ENCODE results near the gene CIRBP. TPM values are rescaled to one million over a fixed set of nuclear protein-coding genes. Genes with fewer than 3 reads are reported as not detected.

The CIRBP gene
- total RNA-seq, 3 donors from 2014 or later = 281 to 507 (median 300) TPM

- TF ChIP-seq, protein P1, sequence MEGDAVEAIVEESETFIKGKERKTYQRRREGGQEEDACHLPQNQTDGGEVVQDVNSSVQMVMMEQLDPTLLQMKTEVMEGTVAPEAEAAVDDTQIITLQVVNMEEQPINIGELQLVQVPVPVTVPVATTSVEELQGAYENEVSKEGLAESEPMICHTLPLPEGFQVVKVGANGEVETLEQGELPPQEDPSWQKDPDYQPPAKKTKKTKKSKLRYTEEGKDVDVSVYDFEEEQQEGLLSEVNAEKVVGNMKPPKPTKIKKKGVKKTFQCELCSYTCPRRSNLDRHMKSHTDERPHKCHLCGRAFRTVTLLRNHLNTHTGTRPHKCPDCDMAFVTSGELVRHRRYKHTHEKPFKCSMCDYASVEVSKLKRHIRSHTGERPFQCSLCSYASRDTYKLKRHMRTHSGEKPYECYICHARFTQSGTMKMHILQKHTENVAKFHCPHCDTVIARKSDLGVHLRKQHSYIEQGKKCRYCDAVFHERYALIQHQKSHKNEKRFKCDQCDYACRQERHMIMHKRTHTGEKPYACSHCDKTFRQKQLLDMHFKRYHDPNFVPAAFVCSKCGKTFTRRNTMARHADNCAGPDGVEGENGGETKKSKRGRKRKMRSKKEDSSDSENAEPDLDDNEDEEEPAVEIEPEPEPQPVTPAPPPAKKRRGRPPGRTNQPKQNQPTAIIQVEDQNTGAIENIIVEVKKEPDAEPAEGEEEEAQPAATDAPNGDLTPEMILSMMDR (IDR thresholded peaks at IDR 0.05) = no peak
- DNase-seq = peak in 2 of 3 donors; percentile 32 to 50
- intact Hi-C loops (cut with DNase I, micrococcal nuclease) = no loop called here
- no peak overlapping the region for H3K4me3 ChIP-seq
- no peaks in the 10 kb centered on the region for H3K36me3 ChIP-seq (ENCODE audit: low read depth)
- peak; percentile 66 for ATAC-seq
- peaks cover 12% of the 10 kb centered on the region for H3K4me1 ChIP-seq (ENCODE audit: low read depth)
- H3K9me3 ChIP-seq = no peaks in the 10 kb centered on the region
Observed at GRCh38 chr19:1312767-1313694, 43.9 kb downstream of the CIRBP start.

- Histone ChIP-seq H3K4me3 (no peak overlapping the region), H3K9me3 (no peaks in the 10 kb centered on the region), H3K4me1 (ENCODE audit: low read depth) (peaks cover 12% of the 10 kb centered on the region), H3K36me3 (ENCODE audit: low read depth) (no peaks in the 10 kb centered on the region)
- TF ChIP-seq, protein P1 (IDR thresholded peaks at IDR 0.05) = no peak
- ATAC-seq (peak; percentile 60), DNase-seq (no peak)
- intact Hi-C loops (cut with DNase I, micrococcal nuclease) = no loop called here
Observed at GRCh38 chr19:1313695-1314613, 44.8 kb downstream of the CIRBP start.

DNA sequence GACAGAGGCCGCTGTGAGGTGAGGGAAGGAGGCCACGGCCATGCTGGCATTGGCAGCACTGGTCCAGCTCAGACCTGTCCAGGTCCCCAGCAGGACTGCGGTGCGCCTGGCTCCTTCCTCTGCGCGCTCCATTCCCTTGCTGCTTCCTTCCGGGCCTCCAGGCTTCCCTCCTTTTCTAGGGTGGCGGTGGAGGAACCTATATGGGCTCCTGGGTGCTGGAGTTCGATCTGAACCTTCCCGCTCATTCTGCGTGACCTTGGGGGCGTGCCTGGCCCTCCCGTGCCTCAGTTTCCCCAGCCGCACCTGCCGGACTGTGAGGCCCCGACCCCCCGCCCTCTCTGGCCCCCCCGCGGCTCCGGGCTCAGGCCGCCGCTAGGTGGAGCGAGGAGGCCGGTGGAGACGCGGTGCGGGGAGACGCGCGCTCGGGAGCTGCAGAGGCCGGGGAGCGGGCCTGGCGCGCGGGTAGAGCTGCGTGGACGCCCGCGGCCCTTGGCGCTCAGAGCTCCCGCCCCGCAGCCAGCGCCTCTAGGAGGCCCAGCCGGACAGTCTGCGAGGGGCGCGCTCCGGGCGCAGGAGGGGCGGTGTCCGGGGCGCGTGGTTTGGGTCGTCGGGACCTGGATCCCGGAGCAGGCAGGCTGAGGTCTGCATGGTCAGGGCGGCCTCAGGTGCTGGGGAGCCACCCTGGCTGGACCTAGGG lies 46.5 kb downstream of the CIRBP start:
- Histone ChIP-seq H3K9me3 (no peaks in the 10 kb centered on the region), H3K4me3 (no peak overlapping the region), H3K36me3 (ENCODE audit: low read depth) (no peaks in the 10 kb centered on the region), H3K4me1 (ENCODE audit: low read depth) (peaks cover 12% of the 10 kb centered on the region)
- DNase-seq = peak in 2 of 3 donors; percentile 72 to 81
- peak; percentile 81 for ATAC-seq
- TF ChIP-seq, protein P1 (IDR thresholded peaks at IDR 0.05) = peak; percentile 32
- intact Hi-C loops (cut with DNase I, micrococcal nuclease) = no loop called here

DNA sequence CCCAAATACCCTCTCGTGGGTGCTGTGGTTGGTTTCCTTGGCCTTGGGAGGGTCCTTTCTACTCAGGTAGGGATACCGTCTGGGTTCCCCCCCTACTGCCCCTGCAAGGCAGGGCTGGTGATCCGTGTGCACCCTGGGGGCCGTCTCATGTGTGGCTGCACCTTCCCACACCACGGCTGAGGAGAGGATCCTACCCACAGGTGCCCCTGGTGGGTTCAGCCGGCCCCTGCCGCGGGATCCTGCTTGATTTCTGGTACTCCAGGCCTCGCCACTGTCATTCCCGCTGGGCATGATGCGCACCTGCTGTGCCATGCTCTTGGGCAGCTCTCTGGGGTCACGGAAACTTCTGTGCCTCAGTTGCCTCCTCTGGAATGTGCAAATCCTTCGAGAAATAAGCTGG lies 47.3 kb downstream of the CIRBP start:
- Histone ChIP-seq H3K9me3 (no peaks in the 10 kb centered on the region), H3K4me1 (ENCODE audit: low read depth) (peaks cover 12% of the 10 kb centered on the region), H3K4me3 (no peak overlapping the region), H3K36me3 (ENCODE audit: low read depth) (no peaks in the 10 kb centered on the region)
- no peak for ATAC-seq
- TF ChIP-seq, protein P1 (IDR thresholded peaks at IDR 0.05) = no peak
- DNase-seq = no peak
- intact Hi-C loops (cut with DNase I, micrococcal nuclease) = no loop called here
